HG03571 (cell line): ENCODE results near the gene ERLEC1.
"Not testable (repeated sequence)": the region's sequence is repeated elsewhere in the genome, so short reads cannot be mapped to it uniquely, and the experiment has no call there.

ENCODE experiments used
- ATAC-seq: cut with Tn5 transposase; IDR thresholded peaks from one replicate; pipeline ENCODE4 v1.9.1; 2021; ENCODE audit not compliant: unreplicated experiment

The ERLEC1 gene, protein sequence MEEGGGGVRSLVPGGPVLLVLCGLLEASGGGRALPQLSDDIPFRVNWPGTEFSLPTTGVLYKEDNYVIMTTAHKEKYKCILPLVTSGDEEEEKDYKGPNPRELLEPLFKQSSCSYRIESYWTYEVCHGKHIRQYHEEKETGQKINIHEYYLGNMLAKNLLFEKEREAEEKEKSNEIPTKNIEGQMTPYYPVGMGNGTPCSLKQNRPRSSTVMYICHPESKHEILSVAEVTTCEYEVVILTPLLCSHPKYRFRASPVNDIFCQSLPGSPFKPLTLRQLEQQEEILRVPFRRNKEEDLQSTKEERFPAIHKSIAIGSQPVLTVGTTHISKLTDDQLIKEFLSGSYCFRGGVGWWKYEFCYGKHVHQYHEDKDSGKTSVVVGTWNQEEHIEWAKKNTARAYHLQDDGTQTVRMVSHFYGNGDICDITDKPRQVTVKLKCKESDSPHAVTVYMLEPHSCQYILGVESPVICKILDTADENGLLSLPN

GRCh38 chr2:53786705-53787613 is at the start of gene ERLEC1, which contains the start of gene ASB3:
ERLEC1 (plus strand) TSS chr2:53787044; CDS start chr2:53787211, 167 bp downstream.
ASB3 (minus strand) TSS chr2:53786953; CDS start chr2:53765572, 21,381 bp downstream.
- peak; percentile 95 for ATAC-seq

GRCh38 chr2:53737091-53737490 is 49.8 kb upstream of the ERLEC1 start:
- ATAC-seq = no peak

GRCh38 chr2:53739032-53739431 is 47.8 kb upstream of the ERLEC1 start:
- ATAC-seq = no peak

DNA sequence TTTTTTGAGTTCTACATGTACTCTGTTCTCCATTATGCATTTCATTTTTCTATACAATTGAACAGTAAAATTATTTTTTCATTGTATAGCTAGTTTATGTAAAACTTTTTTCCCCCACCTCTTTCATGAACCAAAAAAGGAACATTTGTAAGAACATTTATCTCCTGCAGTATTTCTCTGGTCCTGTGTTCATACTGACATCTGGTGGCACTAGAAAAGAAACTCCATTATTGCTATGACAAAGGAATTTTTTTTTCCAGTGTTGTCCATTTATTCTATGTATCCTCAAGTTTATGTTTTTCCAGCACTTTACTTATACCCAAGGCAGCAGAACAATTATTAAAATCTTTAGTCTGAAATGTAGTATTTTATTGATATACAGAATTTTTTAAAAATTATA is 46.7 kb upstream of the ERLEC1 start:
- no peak for ATAC-seq

DNA sequence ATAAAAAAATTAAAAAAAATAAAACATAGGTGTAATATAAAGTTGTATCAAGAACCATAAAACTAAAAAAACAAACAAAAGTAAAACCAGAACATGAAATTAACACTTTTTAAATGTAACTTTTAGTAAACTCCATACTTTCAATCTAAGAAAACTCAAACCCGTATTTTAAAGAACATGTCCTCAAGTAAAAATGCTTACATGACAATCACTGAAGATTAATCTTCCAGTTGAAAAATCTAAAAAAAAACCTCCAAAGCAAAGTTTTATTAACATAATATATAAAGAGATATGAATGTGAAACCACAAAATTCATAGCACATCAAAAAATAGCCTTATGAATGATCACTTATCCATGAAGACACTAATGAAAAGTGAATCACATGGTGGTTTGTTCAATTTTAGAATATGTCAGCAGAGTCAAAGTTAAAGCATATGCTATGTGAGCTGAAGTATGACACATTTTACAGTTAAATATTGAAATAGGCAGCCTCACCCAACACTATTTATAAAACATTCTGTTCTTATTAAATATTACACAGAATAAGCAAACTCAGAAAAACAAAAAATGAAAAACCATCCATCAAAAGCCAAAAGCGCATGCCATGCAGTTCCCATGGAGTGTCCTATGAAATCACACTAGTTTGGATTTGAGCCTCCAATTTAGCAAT is 42.3 kb upstream of the ERLEC1 start:
- ATAC-seq = no peak

DNA sequence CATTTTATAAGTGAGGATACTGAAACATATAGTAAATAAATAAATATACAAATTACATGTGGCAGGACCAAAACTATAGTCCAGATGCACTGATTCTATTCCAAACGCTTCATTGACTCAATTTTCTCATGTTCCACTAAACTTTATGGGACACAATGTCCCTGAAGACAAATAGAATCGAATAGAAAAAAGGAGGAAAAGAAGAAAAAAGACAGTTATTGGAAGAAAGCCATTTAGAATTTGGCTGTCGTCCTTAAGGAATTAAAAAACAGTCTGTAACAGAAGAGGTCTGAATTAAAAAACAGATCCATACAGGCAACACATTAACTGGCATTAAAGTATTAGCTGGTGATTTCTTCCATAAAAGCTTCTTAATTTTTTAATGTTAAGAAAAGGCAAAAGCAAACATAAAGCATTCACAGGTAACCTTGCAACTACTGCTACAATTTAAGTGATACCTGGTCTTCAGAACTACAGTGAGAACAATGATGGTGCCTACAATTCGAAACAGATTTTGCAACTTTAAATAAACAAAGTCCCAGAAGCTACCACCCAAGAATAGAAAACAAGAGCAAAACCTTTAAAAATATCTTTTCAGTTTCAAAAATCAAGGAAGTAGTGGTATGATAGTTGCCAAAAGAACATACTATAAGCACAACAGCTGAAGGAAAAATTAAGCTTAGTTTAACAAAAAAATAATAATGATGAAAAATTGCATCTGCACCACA is 36.6 kb upstream of the ERLEC1 start:
- no peak for ATAC-seq

DNA sequence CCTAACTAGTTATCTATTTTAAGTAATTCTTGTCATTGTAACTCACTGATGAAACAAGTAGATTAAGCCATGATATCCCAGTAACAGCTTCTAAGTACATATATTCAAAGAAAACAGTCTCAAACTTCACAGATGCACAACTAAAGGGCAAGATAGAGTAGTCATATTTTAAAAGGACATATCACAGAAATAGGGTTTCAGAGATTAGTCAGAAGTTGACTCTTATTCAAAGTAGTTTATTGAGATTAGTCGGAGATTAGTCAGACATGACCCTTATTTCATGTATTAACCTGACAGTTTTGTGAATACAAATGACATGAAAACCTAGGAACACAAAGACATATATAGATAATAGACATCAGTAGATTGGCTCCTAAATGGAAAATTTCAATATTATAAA is 35.1 kb upstream of the ERLEC1 start:
- peak; percentile 85 for ATAC-seq

DNA sequence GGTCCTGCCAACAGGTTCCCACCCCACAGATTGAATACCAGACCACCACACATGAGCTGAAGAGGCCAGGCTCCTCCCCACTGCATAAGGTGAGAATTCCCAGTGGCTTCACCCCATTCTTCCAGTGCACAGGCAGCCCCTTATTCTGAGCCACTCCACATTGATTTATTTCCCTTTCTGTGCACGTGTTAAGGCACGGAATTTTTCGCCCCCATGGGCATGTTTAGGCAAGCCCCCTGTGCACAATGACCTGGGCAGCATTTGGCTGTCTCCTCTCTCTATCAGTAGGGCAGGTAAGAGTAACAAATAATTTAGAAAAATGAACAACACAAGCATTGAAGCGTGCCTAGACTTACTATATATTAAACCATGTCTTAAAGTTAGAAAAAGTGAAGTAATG is 34.5 kb upstream of the ERLEC1 start:
- no peak for ATAC-seq

GRCh38 chr2:53753041-53753440 is 33.8 kb upstream of the ERLEC1 start:
- no peak for ATAC-seq

GRCh38 chr2:53755121-53755520 is 31.7 kb upstream of the ERLEC1 start:
- ATAC-seq = no peak

- ATAC-seq = no peak
These were observed 30.2 kb upstream of the ERLEC1 start for GRCh38 chr2:53756644-53757043.

GRCh38 chr2:53757206-53757605 is 29.6 kb upstream of the ERLEC1 start:
- ATAC-seq = not testable (repeated sequence)

DNA sequence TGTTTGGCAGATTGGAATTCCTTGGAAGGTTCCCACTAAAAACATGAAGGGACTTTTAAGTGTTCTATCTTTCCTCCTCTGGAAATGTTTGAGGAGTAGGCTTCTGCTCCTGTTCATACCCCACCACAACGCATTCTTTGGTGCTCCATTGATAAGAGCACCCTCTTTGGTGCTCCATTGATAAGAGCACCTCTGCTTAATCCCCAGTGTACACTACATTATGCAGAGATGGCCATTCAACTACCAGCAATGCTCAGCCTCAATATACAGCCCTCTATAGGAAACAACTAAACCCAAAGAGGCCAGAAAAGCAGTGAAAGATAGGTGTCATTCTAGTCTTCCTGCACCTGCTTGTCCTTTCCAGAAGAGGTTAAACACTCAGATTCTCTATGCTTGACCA is 21.1 kb upstream of the ERLEC1 start:
- no peak for ATAC-seq

- ATAC-seq = peak; percentile 93
These were observed 19.2 kb upstream of the ERLEC1 start, which contains the start of gene CHAC2 for GRCh38 chr2:53767405-53768241. CHAC2 (plus strand) TSS chr2:53767804; CDS start chr2:53767887, 83 bp downstream.

DNA sequence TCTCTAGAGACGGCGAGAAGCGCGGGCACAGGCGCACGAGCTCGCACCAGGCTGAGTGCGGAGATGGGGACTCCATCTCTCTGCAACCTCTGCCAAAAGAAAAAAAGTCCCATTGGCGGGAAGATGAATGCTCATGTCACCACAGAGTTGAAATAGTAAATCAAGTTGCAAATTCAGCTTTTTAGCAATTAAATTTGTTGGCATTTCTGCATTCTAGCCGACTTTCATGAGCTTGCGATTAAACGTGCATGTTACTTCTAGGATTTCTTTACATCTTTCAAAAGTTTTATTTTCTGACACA is 18.7 kb upstream of the ERLEC1 start:
- peak; percentile 48 for ATAC-seq

DNA sequence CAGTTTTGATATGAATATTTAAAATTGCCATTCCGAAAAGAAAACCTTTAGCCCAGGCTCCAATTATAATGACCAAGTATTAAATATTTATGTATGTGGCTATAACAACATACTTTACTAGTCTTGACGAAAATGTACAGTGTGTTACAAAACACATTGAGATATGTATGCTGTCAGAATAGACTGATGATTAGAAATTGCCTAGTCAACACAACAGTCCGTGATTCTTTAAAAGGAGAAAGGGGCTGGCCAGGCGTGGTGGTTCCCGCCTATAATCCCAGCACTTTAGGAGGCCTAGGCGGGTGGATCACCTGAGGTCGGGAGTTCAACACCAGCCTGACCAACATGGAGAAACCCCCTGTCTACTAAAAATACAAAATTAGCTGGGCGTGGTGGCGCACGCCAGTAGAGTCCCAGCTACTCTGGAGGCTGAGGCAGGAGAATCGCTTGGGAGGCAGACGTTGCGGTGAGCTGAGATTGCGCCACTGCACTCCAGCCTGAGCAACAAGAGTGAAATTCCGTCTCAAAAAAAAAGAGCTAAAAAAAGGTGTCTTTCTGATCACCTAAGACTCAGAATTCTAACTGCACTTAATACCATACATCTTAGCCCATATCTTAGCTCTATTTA is 17.4 kb upstream of the ERLEC1 start:
- ATAC-seq = no peak

- no peak for ATAC-seq
These were observed 16.6 kb upstream of the ERLEC1 start for GRCh38 chr2:53770264-53770663.

- ATAC-seq = no peak
These were observed 9.7 kb upstream of the ERLEC1 start for GRCh38 chr2:53777134-53777533.

- ATAC-seq = no peak
These were observed 8.2 kb upstream of the ERLEC1 start for GRCh38 chr2:53778536-53779162.
